Hepatic stellate cell (primary cell): ENCODE measurements around the gene WDR48.
A peak's percentile ranks its signal among the peaks of the same experiment; 100 is the strongest.

Source experiments
- DNase-seq: peaks from one replicate; pipeline ENCODE4 v3.0.0; 2011; ENCODE audit warnings: low spot score

Gene WDR48

DNA sequence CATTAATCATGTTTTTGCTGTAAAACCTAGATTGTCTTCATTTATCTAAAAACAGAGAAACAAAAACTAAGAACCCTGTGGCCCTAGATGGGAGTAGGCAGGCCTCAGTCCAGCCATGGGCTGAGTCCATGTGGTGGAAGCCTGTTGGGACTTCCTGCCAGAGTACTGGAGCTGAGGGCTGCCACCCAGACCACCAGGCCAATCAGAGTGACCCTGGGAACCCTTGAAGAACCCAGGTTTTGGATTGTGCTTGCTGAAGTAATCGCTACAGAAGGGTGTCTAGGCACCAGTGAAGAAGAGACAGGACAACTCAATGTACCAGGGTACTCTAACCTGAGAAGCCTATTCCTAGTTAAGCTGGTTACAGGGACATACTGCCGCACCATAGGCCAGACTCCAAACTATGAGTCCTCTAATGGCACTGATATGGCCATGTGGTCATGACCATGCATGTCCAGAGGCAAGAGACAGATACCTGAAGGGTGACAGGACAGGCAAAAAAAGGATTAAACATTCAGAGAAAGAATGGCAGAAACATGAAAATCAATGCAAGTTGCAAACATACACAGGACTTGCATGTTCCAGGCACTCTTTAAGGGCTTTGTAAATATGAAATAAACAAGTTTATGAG, 88.6 kb downstream of the WDR48 start:
- DNase-seq = no peak

GRCh38 chr3:39141171-39141995, 89.6 kb downstream of the WDR48 start:
- peak; percentile 65 for DNase-seq

GRCh38 chr3:39142067-39142466, 90.3 kb downstream of the WDR48 start:
- no peak for DNase-seq

DNA sequence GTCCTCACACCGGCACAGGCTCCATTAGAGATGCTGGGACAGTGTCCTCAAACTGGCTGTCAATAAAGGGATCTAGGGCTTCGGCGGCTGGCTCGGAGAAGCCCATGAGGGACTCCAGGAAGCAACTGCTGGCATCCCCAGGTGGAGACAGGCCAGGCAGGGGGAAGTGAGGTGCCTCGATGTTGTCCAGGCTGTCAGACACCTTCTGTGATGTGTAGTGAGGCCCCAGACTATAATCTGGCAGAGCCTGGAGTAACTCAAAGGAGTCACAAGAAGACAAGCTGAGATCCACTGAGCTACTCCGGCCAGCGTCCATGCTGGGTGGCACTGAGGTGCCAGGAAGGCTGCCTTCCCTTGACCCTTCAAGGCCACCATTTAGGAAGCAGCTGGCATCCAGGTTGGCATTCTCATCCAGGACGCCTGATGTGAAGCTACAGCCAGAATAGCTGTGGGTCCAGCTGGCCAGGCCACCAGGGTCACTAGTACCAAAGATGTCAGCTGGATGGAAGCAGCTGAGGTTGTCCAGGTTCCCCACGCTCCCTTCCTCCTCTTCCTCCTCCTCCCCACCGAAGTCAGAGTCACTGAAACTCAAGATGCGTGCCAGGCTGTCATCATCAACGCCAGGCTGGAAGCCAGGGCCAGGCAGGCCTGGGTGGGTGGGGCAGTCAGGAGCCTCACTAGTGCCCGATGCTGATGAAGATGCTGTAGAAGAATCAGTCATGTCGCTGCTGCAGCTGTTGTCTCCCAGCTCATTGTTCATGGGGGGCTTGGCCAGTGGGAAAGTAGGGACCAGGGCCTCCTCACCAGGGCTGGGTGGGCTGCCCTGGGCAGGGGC, 91.5 kb downstream of the WDR48 start:
- DNase-seq = no peak

DNA sequence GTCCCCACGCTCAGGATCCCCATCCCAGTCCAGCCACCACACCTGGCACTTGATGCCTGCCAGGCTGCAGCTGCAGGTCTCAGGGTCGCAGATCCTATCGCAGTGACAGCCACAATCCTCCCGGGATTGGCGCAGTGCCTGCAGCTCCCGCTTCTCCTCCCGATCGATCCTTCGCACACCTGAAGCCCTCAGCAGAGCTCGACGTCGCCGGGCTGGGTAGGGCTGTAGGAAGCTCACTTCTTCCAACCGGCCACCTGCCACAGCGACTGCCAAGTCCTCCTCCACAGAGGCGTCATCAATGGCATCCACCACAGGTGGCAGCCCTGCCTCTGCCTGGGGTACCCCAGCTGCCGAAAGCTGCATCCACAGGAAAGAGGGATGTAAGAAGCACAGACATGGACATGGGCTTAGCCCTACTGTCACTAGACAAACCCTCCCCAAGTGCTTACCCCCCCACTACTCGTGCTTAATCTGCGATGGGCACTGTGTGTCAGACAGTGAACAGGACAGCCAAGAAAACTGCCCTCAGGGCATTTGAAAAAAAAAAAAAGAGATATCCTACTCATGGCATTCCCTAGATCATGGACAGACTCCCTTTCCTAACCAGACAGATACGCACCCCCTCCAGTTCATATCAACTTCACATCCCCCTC, 92.4 kb downstream of the WDR48 start:
- DNase-seq = no peak

GRCh38 chr3:39144748-39145380, 93.0 kb downstream of the WDR48 start:
- no peak for DNase-seq

DNA sequence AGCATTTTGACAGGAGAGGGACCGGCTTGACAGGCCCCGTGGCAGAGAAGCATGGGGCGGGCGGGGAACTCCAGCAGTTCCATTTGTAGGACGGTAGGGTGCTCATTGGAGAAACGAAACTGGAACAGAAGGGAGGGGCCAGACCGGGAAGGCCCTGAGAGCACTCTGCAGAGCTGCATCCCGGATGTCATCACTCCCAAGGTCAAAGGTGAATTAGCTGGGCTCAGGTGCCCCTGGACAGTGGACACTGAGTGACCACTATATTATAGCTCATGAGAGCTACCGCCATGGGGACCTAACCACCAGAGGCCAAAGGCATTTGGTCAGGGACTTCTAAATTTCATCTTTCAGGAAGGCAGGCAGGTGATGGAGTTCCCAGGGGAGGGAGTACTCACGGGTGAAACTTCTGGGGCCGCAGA, 94.3 kb downstream of the WDR48 start:
- DNase-seq = peak; percentile 67
